HAP-1 (cell line): Measurements from ENCODE around the gene PSMD6.

Experiments used
- DNase-seq, 2 experiments: peaks; one replicate each; pipeline ENCODE4 v3.0.0-alpha.2; 2016 to 2020; ENCODE audit warnings: low spot score in 2 of 2
- H3K27me3 ChIP-seq: fragments of 250-450 bp; sonication (Bioruptor Pico); 2 replicates; pipeline ENCODE4 v1.5.1; 2020; ENCODE audit warnings: low read depth, mild to moderate bottlenecking, moderate library complexity
- H3K36me3 ChIP-seq: fragments of 250-450 bp; sonication (Bioruptor Pico); replicated peaks from 2 replicates; pipeline ENCODE4 v1.5.1; 2020; ENCODE audit warnings: mild to moderate bottlenecking
- H3K4me1 ChIP-seq: fragments of 250-450 bp; sonication (Bioruptor Pico); 2 replicates; pipeline ENCODE4 v1.5.1; 2020; ENCODE audit warnings: mild to moderate bottlenecking
- H3K4me3 ChIP-seq: fragments of 250-450 bp; sonication (Bioruptor Pico); 2 replicates; pipeline ENCODE4 v1.5.1; 2020; ENCODE audit warnings: mild to moderate bottlenecking, moderate library complexity
- H3K9me3 ChIP-seq: fragments of 250-450 bp; sonication (Bioruptor Pico); 2 replicates; pipeline ENCODE4 v1.5.1; 2020; ENCODE audit warnings: mild to moderate bottlenecking, moderate library complexity
- in situ Hi-C: fragments of 300-500 bp; cut with MboI; formaldehyde crosslinking; loops from 3 replicates; pipeline ENCODE4 v1.14.3; 2020; ENCODE audit warnings: low sequenced_read_pairs, inconsistent platforms, mixed read lengths

Gene PSMD6

DNA sequence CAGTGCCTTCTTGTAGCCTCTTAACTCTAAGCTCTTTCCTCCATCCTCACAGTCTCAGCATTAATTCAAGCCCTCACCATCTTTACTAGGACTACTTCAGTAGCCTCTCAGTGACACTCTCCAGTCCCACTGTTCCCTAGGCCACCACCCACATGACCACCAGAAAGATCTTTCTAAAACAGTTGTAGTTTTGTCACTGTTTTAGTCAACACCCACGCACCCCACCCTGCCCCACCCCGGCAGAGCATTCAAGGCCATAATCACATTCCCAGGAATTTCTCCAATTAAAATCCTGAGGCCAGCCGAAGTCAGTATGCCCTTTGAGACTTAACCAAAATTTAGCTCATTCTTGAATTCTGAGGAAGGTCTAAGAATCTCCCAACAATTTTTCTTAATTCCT, 31.2 kb upstream of the PSMD6 start:
- H3K9me3 ChIP-seq: no peaks in the 10 kb centered on the region
- in situ Hi-C loops: no loop called here
- DNase-seq: no peak
- H3K4me1 ChIP-seq: peaks cover 5% of the 10 kb centered on the region
- no peaks in the 10 kb centered on the region for H3K27me3 ChIP-seq
- H3K4me3 ChIP-seq: no peak overlapping the region
- no peaks in the 10 kb centered on the region for H3K36me3 ChIP-seq

- Histone ChIP-seq H3K36me3 (no peaks in the 10 kb centered on the region), H3K9me3 (no peaks in the 10 kb centered on the region), H3K4me1 (peaks cover 13% of the 10 kb centered on the region), H3K27me3 (no peaks in the 10 kb centered on the region), H3K4me3 (no peak overlapping the region)
- in situ Hi-C loops: no loop called here
- DNase-seq: no peak
Measured at GRCh38 chr3:64053581-64053980, 30.3 kb upstream of the PSMD6 start.

GRCh38 chr3:64053117-64053516, 29.8 kb upstream of the PSMD6 start:
- H3K4me3 ChIP-seq: no peak overlapping the region
- in situ Hi-C loops: no loop called here
- H3K4me1 ChIP-seq: peaks cover 13% of the 10 kb centered on the region
- no peaks in the 10 kb centered on the region for H3K9me3 ChIP-seq
- H3K36me3 ChIP-seq: no peaks in the 10 kb centered on the region
- DNase-seq: no peak
- no peaks in the 10 kb centered on the region for H3K27me3 ChIP-seq

- DNase-seq: peak; percentile 82 to 97
- Histone ChIP-seq H3K4me1 (peaks cover 15% of the 10 kb centered on the region), H3K27me3 (no peaks in the 10 kb centered on the region), H3K4me3 (no peak overlapping the region), H3K36me3 (no peaks in the 10 kb centered on the region), H3K9me3 (no peaks in the 10 kb centered on the region)
- in situ Hi-C loops: no loop called here
Measured at GRCh38 chr3:64049832-64050231, 26.5 kb upstream of the PSMD6 start.

DNA sequence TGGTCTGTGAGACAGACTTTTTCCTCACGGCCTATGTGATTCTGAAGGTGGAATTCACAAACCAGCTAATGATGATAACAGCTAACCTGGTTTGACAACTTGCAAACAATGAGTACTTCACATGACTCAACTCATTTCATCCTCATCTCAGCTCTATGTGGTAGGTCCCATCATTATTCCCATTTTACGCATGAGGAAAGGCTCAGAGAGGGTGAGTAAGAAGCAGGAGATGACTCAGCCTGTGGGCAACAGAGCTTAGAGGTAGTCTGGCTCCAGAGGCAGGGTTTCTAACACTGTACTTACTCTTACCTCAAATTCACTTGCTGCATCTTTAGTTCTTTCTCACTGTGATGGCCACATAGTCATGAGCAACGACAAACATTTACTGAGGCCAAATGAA, 25.8 kb upstream of the PSMD6 start:
- H3K4me1 ChIP-seq: peaks cover 15% of the 10 kb centered on the region
- in situ Hi-C loops: no loop called here

DNA sequence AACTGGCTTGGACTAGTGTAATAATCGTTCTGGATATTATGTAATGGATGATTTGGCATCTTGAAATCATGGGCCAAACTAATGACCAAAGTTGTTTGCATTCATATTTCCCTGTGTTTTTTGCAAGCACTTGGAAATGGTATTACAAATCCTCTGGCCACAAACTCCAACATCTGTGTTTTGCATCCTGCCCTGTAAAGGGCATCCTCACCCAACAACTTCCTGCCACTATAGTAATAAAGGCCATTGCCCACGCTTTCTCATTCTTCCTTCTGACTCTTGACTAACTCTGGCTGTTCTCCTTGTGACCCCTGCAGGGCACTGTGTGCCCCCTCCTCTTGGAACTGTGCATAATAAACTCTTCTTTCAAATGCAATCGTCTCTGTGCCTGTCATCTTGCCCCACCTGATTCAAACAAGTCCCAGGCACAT, 25.4 kb upstream of the PSMD6 start:
- DNase-seq: no peak
- no peaks in the 10 kb centered on the region for H3K36me3 ChIP-seq
- in situ Hi-C loops: no loop called here
- H3K4me3 ChIP-seq: no peak overlapping the region
- no peaks in the 10 kb centered on the region for H3K9me3 ChIP-seq
- H3K4me1 ChIP-seq: peaks cover 15% of the 10 kb centered on the region
- H3K27me3 ChIP-seq: no peaks in the 10 kb centered on the region

More for the DNA sequence above, 25.8 kb upstream of the PSMD6 start:
- Histone ChIP-seq H3K36me3 (no peaks in the 10 kb centered on the region), H3K4me3 (no peak overlapping the region), H3K27me3 (no peaks in the 10 kb centered on the region), H3K9me3 (no peaks in the 10 kb centered on the region)
- no peak for DNase-seq

DNA sequence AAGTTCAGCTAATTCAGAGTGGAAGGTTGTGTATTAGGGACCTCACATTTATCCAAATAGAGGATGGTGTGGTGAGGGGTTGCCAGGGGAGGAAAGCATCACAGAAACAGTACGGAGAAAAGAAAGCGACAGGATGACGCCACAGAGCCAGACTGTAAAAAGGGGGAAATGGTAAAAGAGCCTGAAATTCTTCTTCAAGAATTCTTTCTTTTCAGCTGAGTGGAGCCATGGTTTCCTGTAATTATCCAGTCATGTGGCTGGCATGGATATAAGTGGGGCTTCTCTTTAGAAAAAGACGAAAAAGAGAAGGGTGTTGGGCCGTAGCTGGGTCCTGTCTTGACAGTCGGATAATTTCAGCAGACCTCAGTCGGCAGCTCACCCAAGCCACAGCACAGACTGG, 24.5 kb upstream of the PSMD6 start:
- Histone ChIP-seq H3K4me1 (peaks cover 15% of the 10 kb centered on the region), H3K36me3 (no peaks in the 10 kb centered on the region), H3K4me3 (no peak overlapping the region), H3K27me3 (no peaks in the 10 kb centered on the region), H3K9me3 (no peaks in the 10 kb centered on the region)
- DNase-seq: no peak
- in situ Hi-C loops: no loop called here

GRCh38 chr3:64046996-64047594, 23.8 kb upstream of the PSMD6 start:
- H3K4me1 ChIP-seq: peaks cover 15% of the 10 kb centered on the region
- DNase-seq: no peak
- in situ Hi-C loops: no loop called here

DNA sequence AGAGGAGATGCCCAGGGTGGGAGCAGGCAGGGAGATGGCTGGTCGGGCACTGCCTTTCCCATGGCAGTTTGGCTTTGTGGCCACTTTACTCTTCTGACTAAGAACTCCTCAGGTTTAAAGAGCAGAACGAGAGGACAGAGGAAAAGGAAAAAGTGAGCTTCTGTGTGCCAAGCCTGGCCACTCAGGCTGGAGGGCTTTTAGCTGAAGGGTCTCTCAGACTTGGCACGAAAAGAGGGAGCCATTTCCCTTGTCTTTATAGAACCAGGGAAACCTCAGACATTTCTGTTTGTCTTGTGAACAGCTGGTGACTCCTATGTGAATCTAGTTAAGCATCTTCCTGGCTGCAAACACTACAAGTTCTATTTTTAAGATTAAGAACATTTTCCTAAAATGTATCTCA, 23.3 kb upstream of the PSMD6 start:
- H3K4me3 ChIP-seq: no peak overlapping the region
- no peak for DNase-seq
- no peaks in the 10 kb centered on the region for H3K9me3 ChIP-seq
- in situ Hi-C loops: no loop called here
- H3K36me3 ChIP-seq: no peaks in the 10 kb centered on the region
- H3K27me3 ChIP-seq: no peaks in the 10 kb centered on the region
- H3K4me1 ChIP-seq: peaks cover 15% of the 10 kb centered on the region

More at GRCh38 chr3:64046996-64047594, 23.8 kb upstream of the PSMD6 start:
- Histone ChIP-seq H3K36me3 (no peaks in the 10 kb centered on the region), H3K9me3 (no peaks in the 10 kb centered on the region), H3K4me3 (no peak overlapping the region), H3K27me3 (no peaks in the 10 kb centered on the region)

DNA sequence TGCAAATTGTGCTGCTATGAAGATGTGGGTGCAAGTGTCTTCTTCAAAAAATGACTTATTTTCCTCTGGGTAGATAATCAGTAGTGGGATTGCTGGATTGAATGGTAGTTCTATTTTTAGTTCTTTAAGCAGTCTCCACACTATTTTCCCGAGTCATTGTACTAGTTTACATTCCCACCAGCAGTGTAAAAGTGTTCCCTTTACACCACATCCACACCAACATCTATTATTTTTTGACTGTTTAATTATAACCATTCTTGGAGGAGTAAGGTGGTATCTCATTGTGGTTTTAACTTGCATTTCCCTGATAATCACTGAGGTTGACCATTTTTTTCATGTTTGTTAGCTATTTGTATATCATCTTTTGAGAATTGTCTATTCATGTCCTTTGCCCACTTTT, 19.7 kb upstream of the PSMD6 start:
- no peak for DNase-seq
- Histone ChIP-seq H3K27me3 (peaks cover 4% of the 10 kb centered on the region; the same call in 1 of the 2 replicates), H3K4me3 (no peak overlapping the region), H3K4me1 (0 out of 2 replicates have a peak, but pooled peaks cover 2% of the 10 kb centered on the region), H3K9me3 (no peaks in the 10 kb centered on the region), H3K36me3 (no peaks in the 10 kb centered on the region)
- in situ Hi-C loops: no loop called here

DNA sequence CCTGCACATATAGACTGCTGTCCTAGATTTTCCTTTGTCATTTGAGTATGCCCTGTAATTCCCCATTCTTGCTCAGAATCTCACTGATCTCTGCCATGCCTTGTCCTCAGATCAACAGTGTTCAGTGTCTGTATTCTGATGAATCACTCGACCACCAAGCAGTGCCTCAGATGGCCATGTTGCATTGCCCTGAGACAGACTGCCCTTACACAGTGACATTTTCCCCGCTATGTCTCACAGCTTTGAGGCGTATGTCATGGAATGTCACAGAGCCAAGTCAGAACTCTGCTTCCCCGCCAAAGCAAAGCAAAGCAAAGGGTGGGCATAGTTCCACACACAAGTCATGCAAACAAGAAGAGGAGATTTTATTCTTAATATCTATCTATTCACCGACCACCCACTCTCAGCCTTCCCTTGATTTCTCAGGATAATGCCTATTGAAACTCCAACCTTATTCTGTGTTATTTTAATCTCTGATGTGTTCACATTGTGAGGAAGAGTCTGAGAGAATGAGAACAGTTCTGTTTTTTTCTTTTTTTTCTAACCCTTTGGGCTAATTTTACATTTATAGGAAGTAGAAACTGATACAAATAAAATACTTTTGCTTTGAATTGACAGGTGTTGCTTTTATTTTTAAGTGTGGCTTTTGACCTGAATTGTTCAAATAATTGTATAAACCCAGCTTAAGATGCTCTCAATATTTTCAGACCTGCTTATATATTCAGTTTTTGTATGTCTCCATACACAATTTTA, 16.9 kb upstream of the PSMD6 start:
- Histone ChIP-seq H3K4me1 (no peaks in the 10 kb centered on the region), H3K9me3 (no peaks in the 10 kb centered on the region), H3K36me3 (no peaks in the 10 kb centered on the region), H3K4me3 (no peak overlapping the region), H3K27me3 (peaks cover 4% of the 10 kb centered on the region; the same call in 1 of the 2 replicates)
- no peak for DNase-seq
- in situ Hi-C loops: loop anchor here (10.0 kb wide), 1 partner anchor 135 kb away; no protein-coding TSS in a partner anchor

DNA sequence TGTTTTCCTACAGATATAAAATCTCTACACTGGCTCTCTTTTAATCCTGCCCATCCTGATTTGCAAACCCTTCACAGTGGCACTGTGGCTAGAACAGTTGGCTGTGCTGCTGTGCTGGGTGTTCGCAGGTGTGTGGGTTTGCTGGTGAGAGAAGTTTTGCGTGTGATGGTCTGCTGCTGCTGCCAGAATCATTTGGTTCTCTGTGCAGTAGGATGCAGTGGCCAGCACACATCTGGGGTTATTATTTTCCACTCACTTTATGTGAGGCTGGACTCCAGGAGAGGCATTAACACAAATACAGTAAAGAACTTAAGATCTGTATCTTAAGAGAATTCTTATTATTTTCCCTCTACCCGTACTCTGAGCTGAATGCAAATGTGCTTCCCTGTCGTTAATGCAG, 16.0 kb upstream of the PSMD6 start:
- no peaks in the 10 kb centered on the region for H3K4me1 ChIP-seq
- no peak for DNase-seq
- peaks cover 4% of the 10 kb centered on the region; the same call in 1 of the 2 replicates for H3K27me3 ChIP-seq
- no peaks in the 10 kb centered on the region for H3K36me3 ChIP-seq
- no peak overlapping the region for H3K4me3 ChIP-seq
- no peaks in the 10 kb centered on the region for H3K9me3 ChIP-seq
- in situ Hi-C loops: loop anchor here (10.0 kb wide), 1 partner anchor 135 kb away; no protein-coding TSS in a partner anchor

- Histone ChIP-seq H3K27me3 (peaks cover 4% of the 10 kb centered on the region; the same call in 1 of the 2 replicates), H3K9me3 (no peaks in the 10 kb centered on the region), H3K4me3 (no peak overlapping the region), H3K36me3 (no peaks in the 10 kb centered on the region), H3K4me1 (no peaks in the 10 kb centered on the region)
- in situ Hi-C loops: loop anchor here (10.0 kb wide), 1 partner anchor 136 kb away; no protein-coding TSS in a partner anchor
- no peak for DNase-seq
Measured at GRCh38 chr3:64038253-64038767, 15.0 kb upstream of the PSMD6 start.

GRCh38 chr3:64037084-64037483, 13.8 kb upstream of the PSMD6 start:
- H3K27me3 ChIP-seq: peaks cover 4% of the 10 kb centered on the region; the same call in 1 of the 2 replicates
- DNase-seq: no peak
- in situ Hi-C loops: loop anchor here (10.0 kb wide), 1 partner anchor 138 kb away; no protein-coding TSS in a partner anchor
- no peaks in the 10 kb centered on the region for H3K4me1 ChIP-seq
- no peaks in the 10 kb centered on the region for H3K9me3 ChIP-seq
- H3K4me3 ChIP-seq: no peak overlapping the region
- H3K36me3 ChIP-seq: no peaks in the 10 kb centered on the region
